ENCODE data around the gene PGRMC1.
"Not testable (repeated sequence)": the region's sequence is repeated elsewhere in the genome, so short reads cannot be mapped to it uniquely, and the experiment has no call there.

PGRMC1 gene

GRCh38 chrX:119235051-119235511 lies 1.0 kb upstream of the PGRMC1 start:
- no peak for DNase-seq (ENCODE audit: low read depth)

GRCh38 chrX:119236623-119237561 lies 807 bp downstream of the PGRMC1 start:
- DNase-seq (ENCODE audit: low read depth): peak; percentile 65

GRCh38 chrX:119237562-119237942 lies 1.5 kb downstream of the PGRMC1 start:
- no peak for DNase-seq (ENCODE audit: low read depth)

GRCh38 chrX:119238557-119238956 lies 2.5 kb downstream of the PGRMC1 start:
- DNase-seq (ENCODE audit: low read depth): no peak

GRCh38 chrX:119240356-119240755 lies 4.3 kb downstream of the PGRMC1 start:
- DNase-seq (ENCODE audit: low read depth): peak; percentile 33

GRCh38 chrX:119247702-119248101 lies 11.6 kb downstream of the PGRMC1 start:
- no peak for DNase-seq (ENCODE audit: low read depth)

- no peak for DNase-seq (ENCODE audit: low read depth)
Observed at GRCh38 chrX:119249891-119250290, 13.8 kb downstream of the PGRMC1 start.

- DNase-seq (ENCODE audit: low read depth): no peak
Observed at GRCh38 chrX:119251386-119251785, 15.3 kb downstream of the PGRMC1 start.

- DNase-seq (ENCODE audit: low read depth): no peak
Observed at GRCh38 chrX:119252716-119253115, 16.6 kb downstream of the PGRMC1 start.

- peak; percentile 5 for DNase-seq (ENCODE audit: low read depth)
Observed at GRCh38 chrX:119266364-119266995, 30.4 kb downstream of the PGRMC1 start.

GRCh38 chrX:119267115-119267514 lies 31.0 kb downstream of the PGRMC1 start:
- not testable (repeated sequence) for DNase-seq (ENCODE audit: low read depth)

GRCh38 chrX:119272882-119273419 lies 36.9 kb downstream of the PGRMC1 start:
- no peak for DNase-seq (ENCODE audit: low read depth)

- DNase-seq (ENCODE audit: low read depth): peak; percentile 48
Observed at GRCh38 chrX:119273420-119274192, 37.5 kb downstream of the PGRMC1 start.

GRCh38 chrX:119282347-119282746 lies 46.3 kb downstream of the PGRMC1 start:
- DNase-seq (ENCODE audit: low read depth): not testable (repeated sequence)

GRCh38 chrX:119288890-119289393 lies 52.9 kb downstream of the PGRMC1 start:
- no peak for DNase-seq (ENCODE audit: low read depth)

- no peak for DNase-seq (ENCODE audit: low read depth)
Observed at GRCh38 chrX:119290476-119290875, 54.4 kb downstream of the PGRMC1 start.

- DNase-seq (ENCODE audit: low read depth): not testable (repeated sequence)
Observed at GRCh38 chrX:119291246-119291645, 55.2 kb downstream of the PGRMC1 start.

- no peak for DNase-seq (ENCODE audit: low read depth)
Observed at GRCh38 chrX:119292445-119292844, 56.4 kb downstream of the PGRMC1 start.

All from amniotic epithelial cell (primary cell).